ENCODE results near the gene TWIST2. TPM values are rescaled to one million over a fixed set of nuclear protein-coding genes. Genes with fewer than 3 reads are reported as not detected.

Gene TWIST2
- total RNA-seq, 1 donor from 2014 or later: 8.4 TPM

DNA sequence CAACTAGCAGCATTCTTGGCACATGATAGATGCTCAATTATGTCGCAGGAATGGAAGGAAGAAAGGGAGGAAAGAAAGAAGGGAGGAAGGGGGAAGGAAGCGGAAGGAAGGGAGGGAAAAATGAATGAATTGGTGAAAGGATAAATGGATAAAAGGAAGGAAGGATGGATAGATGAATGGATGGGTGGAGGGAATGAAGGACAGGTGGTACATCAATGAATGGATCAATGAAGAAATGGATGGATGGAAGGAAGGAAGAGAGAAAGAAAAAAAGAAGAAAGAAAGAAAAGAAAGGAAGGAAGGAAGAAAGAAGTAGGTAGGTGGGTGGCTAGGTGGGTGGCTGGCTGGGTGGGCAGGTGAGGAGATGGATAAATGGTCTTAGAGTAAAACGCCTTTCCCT is 56.8 kb downstream of the TWIST2 start:
- DNase-seq: no peak
- no peaks in the 10 kb centered on the region for H3K4me1 ChIP-seq
- no peaks in the 10 kb centered on the region for H3K27me3 ChIP-seq (ENCODE audit: low read depth)
- H3K36me3 ChIP-seq: no peaks in the 10 kb centered on the region
- ATAC-seq: no peak
- no peak overlapping the region for H3K4me3 ChIP-seq
- H3K9me3 ChIP-seq: no peaks in the 10 kb centered on the region
- intact Hi-C loops (cut with DNase I): no loop called here
- TF ChIP-seq, protein P1, sequence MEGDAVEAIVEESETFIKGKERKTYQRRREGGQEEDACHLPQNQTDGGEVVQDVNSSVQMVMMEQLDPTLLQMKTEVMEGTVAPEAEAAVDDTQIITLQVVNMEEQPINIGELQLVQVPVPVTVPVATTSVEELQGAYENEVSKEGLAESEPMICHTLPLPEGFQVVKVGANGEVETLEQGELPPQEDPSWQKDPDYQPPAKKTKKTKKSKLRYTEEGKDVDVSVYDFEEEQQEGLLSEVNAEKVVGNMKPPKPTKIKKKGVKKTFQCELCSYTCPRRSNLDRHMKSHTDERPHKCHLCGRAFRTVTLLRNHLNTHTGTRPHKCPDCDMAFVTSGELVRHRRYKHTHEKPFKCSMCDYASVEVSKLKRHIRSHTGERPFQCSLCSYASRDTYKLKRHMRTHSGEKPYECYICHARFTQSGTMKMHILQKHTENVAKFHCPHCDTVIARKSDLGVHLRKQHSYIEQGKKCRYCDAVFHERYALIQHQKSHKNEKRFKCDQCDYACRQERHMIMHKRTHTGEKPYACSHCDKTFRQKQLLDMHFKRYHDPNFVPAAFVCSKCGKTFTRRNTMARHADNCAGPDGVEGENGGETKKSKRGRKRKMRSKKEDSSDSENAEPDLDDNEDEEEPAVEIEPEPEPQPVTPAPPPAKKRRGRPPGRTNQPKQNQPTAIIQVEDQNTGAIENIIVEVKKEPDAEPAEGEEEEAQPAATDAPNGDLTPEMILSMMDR (IDR thresholded peaks at IDR 0.05): no peak
- H3K27ac ChIP-seq: no peak overlapping the region

DNA sequence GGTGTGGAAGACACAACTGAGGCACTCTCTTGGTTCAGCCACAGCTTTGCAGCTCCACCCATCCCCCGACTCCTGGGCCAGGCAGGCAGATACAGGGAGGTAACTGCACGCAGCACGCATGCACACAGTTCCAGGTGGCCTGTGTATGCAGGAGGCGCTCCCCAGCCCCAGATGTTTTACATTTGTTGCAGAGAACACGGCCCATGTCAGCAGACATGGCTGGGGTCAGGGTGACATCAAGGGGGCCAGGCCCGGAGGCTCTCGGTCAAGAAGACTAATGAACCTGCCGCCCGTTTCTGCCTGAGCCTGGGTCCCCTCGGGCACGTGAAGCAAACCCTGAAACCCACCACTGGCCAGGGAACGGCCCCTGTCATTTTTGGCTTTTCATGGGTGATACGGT is 57.3 kb downstream of the TWIST2 start:
- no peak overlapping the region for H3K27ac ChIP-seq
- no peak for DNase-seq
- no peaks in the 10 kb centered on the region for H3K36me3 ChIP-seq
- H3K27me3 ChIP-seq (ENCODE audit: low read depth): no peaks in the 10 kb centered on the region
- ATAC-seq: no peak
- H3K4me3 ChIP-seq: no peak overlapping the region
- TF ChIP-seq, protein P1 (IDR thresholded peaks at IDR 0.05): no peak
- no peaks in the 10 kb centered on the region for H3K9me3 ChIP-seq
- intact Hi-C loops (cut with DNase I): no loop called here
- no peaks in the 10 kb centered on the region for H3K4me1 ChIP-seq

DNA sequence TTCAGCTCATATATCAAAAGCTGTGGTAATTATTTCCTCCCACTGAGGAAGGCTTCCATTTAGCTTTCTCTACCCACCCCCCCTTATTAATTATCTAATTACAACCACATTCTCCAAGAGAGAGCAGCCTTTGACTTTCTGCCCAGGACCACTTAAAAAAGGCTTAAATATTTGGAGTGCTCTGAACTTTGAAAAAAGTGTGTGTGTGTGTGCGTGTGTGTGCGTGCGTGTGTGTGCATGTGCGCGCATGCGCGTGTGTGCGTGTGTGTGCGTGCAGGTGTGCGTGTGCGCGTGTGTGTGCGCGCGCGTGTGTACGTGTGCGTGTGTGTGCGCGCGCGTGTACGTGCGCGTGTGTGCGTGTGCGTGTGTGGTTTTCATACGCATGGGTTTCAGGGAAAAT is 57.8 kb downstream of the TWIST2 start:
- ATAC-seq (no peak), DNase-seq (no peak)
- H3K36me3 ChIP-seq: no peaks in the 10 kb centered on the region
- H3K4me1 ChIP-seq: no peaks in the 10 kb centered on the region
- no peak overlapping the region for H3K27ac ChIP-seq
- no peak overlapping the region for H3K4me3 ChIP-seq
- no peaks in the 10 kb centered on the region for H3K9me3 ChIP-seq
- TF ChIP-seq, protein P1 (IDR thresholded peaks at IDR 0.05): no peak
- no peaks in the 10 kb centered on the region for H3K27me3 ChIP-seq (ENCODE audit: low read depth)
- intact Hi-C loops (cut with DNase I): no loop called here

DNA sequence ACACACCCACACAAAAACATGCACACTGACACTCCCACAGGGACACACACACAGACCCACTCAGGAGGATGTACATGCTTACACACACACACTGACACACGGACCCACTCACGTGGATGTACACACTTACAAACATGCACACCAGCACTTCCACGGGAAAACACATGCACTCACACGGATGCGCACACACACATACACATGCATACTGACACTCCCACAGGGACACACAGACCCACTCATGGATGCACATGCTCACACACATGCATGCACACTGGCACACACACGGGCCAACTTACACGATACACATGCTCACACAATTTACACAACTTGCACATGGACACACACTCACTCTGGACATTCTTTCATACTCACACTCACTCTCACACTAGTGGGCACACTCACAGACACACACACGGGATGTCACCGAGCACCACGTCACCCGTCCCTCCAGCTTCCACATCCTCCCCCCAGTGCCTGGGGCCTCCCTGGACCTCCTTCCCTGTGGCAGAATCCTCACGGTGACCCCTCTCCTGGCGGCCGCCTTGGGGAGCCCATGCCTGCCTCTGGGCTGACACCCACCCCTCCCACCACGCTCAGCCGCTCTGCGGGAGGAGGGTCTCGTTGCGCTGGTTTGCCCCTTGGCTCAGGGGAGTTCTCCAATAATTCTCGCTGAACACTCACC is 58.5 kb downstream of the TWIST2 start:
- no peaks in the 10 kb centered on the region for H3K4me1 ChIP-seq
- no peak overlapping the region for H3K4me3 ChIP-seq
- no peak for ATAC-seq
- no peaks in the 10 kb centered on the region for H3K27me3 ChIP-seq (ENCODE audit: low read depth)
- no peak for DNase-seq
- no peaks in the 10 kb centered on the region for H3K36me3 ChIP-seq
- intact Hi-C loops (cut with DNase I): no loop called here
- TF ChIP-seq, protein P1 (IDR thresholded peaks at IDR 0.05): no peak
- H3K27ac ChIP-seq: no peak overlapping the region
- H3K9me3 ChIP-seq: no peaks in the 10 kb centered on the region

DNA sequence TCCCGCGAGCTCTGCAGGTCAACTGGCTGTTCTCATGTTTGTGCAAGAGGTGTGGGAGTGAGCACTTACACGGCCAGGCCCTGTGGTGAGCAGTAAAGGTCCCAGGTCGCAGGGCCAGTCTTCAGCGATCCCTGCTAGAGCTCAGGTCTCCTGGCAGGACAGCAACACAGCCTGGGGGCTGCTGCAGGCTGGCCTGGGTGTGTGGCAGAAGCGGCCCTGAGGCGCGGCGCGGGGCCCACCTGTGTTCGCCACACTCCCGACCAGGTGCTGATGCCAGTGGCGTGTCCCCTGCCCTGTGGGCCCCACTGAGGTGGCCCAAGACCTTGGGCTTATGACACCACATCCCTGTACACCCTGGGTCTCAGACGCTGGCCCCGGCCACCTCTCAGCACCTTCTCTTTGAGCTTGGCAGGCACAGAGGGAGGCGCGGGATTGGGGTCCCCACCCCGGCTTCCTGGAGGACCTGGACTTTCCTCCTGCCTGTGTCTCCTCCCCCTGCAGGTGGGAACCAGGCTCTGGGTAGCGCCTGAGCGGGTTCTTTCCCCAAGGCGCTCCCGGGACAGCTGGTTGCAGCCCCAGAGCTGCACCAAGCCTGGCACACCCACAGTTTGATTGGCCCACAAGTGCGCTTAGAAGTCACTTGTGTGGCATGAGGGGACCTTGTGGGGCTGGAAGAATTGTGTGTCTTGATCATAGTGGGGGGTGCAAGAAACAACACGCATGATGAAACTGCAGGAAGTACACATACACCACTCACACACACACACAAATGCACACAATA is 59.2 kb downstream of the TWIST2 start:
- Histone ChIP-seq H3K4me3 (no peak overlapping the region), H3K9me3 (no peaks in the 10 kb centered on the region), H3K27me3 (ENCODE audit: low read depth) (no peaks in the 10 kb centered on the region), H3K36me3 (no peaks in the 10 kb centered on the region), H3K27ac (no peak overlapping the region), H3K4me1 (no peaks in the 10 kb centered on the region)
- intact Hi-C loops (cut with DNase I): no loop called here
- ATAC-seq (no peak), DNase-seq (no peak)
- TF ChIP-seq, protein P1 (IDR thresholded peaks at IDR 0.05): no peak
